ENCODE measurements around the gene ZBTB16.

DNA sequence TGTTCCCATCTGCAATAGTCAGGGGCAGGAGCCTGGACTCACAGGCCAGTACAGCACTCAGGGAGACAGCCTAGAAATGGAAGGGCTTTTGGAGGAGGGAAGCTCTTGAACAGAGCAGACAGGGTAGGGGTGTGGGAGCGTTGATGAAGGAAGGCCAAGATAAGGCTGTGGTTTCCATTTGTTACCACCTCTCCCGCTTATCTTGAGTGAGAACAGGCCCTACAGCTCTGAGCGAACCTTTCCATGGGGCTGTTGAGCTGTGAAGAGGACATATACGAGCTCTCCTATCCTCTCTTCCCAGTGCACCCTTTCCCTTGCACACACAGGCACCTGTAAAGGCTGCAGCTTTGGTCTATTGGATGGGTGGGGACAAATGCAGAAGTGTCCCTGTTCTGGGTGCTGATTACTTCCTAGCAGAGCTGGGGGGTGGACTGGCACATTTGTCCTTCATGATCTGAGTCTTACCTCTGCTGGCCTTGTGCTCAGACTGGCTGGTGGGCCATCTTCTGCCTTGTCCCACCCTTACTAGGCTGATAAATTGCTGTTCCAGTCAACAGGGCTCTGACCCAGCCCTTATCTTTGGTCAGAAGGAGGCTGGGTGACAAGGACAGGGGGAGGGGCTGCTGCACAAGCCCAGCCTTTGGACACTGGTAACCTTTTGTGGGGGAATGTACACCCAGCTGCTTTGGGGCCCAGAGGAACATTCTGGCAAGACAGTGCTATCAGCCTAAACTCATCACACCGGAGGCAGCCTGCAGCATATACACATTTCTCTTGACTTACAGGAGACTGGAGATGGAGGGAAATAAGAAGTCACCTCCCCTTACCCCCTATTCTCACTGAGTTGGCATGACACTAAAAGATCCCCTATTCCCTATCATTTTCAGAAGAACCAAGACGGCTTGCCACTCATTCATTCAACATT lies 156.6 kb downstream of the ZBTB16 start:
- TF ChIP-seq EZH2 (IDR thresholded peaks at IDR 0.05; ENCODE audit: low read length) = no peak
- TF ChIP-seq, protein P1, sequence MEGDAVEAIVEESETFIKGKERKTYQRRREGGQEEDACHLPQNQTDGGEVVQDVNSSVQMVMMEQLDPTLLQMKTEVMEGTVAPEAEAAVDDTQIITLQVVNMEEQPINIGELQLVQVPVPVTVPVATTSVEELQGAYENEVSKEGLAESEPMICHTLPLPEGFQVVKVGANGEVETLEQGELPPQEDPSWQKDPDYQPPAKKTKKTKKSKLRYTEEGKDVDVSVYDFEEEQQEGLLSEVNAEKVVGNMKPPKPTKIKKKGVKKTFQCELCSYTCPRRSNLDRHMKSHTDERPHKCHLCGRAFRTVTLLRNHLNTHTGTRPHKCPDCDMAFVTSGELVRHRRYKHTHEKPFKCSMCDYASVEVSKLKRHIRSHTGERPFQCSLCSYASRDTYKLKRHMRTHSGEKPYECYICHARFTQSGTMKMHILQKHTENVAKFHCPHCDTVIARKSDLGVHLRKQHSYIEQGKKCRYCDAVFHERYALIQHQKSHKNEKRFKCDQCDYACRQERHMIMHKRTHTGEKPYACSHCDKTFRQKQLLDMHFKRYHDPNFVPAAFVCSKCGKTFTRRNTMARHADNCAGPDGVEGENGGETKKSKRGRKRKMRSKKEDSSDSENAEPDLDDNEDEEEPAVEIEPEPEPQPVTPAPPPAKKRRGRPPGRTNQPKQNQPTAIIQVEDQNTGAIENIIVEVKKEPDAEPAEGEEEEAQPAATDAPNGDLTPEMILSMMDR (optimal IDR thresholded peaks at IDR 0.05 in 1 of 3, IDR thresholded peaks at IDR 0.05 in 1 of 3, conservative IDR thresholded peaks at IDR 0.05 in 1 of 3; ENCODE audit: extremely low read depth in 1 of 3, insufficient read depth in 2 of 3, low read length in 3 of 3) = no peak
